ENCODE measurements around the gene IGF1R.

GRCh38 chr15:98965597-98965996 lies 317.3 kb downstream of the IGF1R start:
- TF ChIP-seq EP300 (IDR thresholded peaks at IDR 0.05) (no peak), CTCF (IDR thresholded peaks at IDR 0.05) (no peak)
